H9 (cell line): ENCODE results near the gene ANKS1B. TPM values are rescaled to one million over a fixed set of nuclear protein-coding genes. Genes with fewer than 3 reads are reported as not detected.
A peak's percentile ranks its signal among the peaks of the same experiment; 100 is the strongest.

ENCODE experiments used
- DNase-seq: peaks from one replicate; pipeline ENCODE4 v3.0.0-alpha.2; 2017
- H2AFZ ChIP-seq: one replicate; pipeline ENCODE4 v1.6.1; 2013; ENCODE audit warnings: mild to moderate bottlenecking, low read length, control low read depth, moderate library complexity
- H2AK5ac ChIP-seq: 2 replicates; pipeline ENCODE4 v1.6.1; 2013; ENCODE audit warnings: low read length, control low read depth, mixed read lengths; ENCODE audit not compliant: insufficient read length
- H2BK120ac ChIP-seq: one replicate; pipeline ENCODE4 v1.6.1; 2013; ENCODE audit warnings: low read depth, mild to moderate bottlenecking, low read length, control low read depth, inconsistent platforms; ENCODE audit not compliant: poor library complexity, severe bottlenecking
- H2BK12ac ChIP-seq: 2 replicates; pipeline ENCODE4 v1.6.1; 2013; ENCODE audit warnings: low read length, control low read depth, mixed read lengths, low read depth; ENCODE audit not compliant: insufficient read length
- H2BK15ac ChIP-seq: 2 replicates; pipeline ENCODE4 v1.6.1; 2013; ENCODE audit warnings: low read depth, low read length, control low read depth
- H2BK20ac ChIP-seq: one replicate; pipeline ENCODE4 v1.6.1; 2013; ENCODE audit warnings: low read depth, mild to moderate bottlenecking, low read length, control low read depth, inconsistent platforms; ENCODE audit not compliant: poor library complexity, severe bottlenecking
- H2BK5ac ChIP-seq: 2 replicates; pipeline ENCODE4 v1.6.1; 2013; ENCODE audit warnings: low read length, control low read depth, mixed read lengths; ENCODE audit not compliant: insufficient read length
- H3K14ac ChIP-seq: 2 replicates; pipeline ENCODE4 v1.6.1; 2013; ENCODE audit warnings: low read length, control low read depth; ENCODE audit not compliant: insufficient read depth
- H3K18ac ChIP-seq: 2 replicates; pipeline ENCODE4 v1.6.1; 2013; ENCODE audit warnings: low read depth, mild to moderate bottlenecking, mixed read lengths, low read length, control low read depth; ENCODE audit not compliant: insufficient read length
- H3K23ac ChIP-seq: 2 replicates; pipeline ENCODE4 v1.6.1; 2013; ENCODE audit warnings: low read length, control low read depth, mixed read lengths, low read depth; ENCODE audit not compliant: insufficient read length
- H3K23me2 ChIP-seq: 2 replicates; pipeline ENCODE4 v1.6.1; 2013; ENCODE audit warnings: low read depth, mild to moderate bottlenecking, mixed read lengths, low read length, control low read depth; ENCODE audit not compliant: insufficient read length, poor library complexity, severe bottlenecking
- H3K27ac ChIP-seq: 2 replicates; pipeline ENCODE4 v1.5.1; 2013; ENCODE audit warnings: low read length, control low read depth, mixed read lengths, low read depth; ENCODE audit not compliant: insufficient read length
- H3K27me3 ChIP-seq: 2 replicates; pipeline ENCODE4 v1.6.1; 2013; ENCODE audit warnings: low read length, control low read depth, inconsistent platforms; ENCODE audit not compliant: insufficient read depth
- H3K4ac ChIP-seq: 2 replicates; pipeline ENCODE4 v1.6.1; 2013; ENCODE audit warnings: low read depth, mild to moderate bottlenecking, control low read depth, inconsistent platforms, low read length, moderate library complexity
- H3K4me1 ChIP-seq: 2 replicates; pipeline ENCODE4 v1.6.1; 2013; ENCODE audit warnings: low read length, control low read depth, inconsistent platforms; ENCODE audit not compliant: insufficient read depth
- H3K4me2 ChIP-seq: 2 replicates; pipeline ENCODE4 v1.6.1; 2013; ENCODE audit warnings: low read length, control low read depth, mixed read lengths; ENCODE audit not compliant: insufficient read length, insufficient read depth
- H3K56ac ChIP-seq: 2 replicates; pipeline ENCODE4 v1.6.1; 2013; ENCODE audit warnings: low read depth, mild to moderate bottlenecking, mixed read lengths, low read length, control low read depth; ENCODE audit not compliant: insufficient read length
- H3K79me1 ChIP-seq: 2 replicates; pipeline ENCODE4 v1.6.1; 2013; ENCODE audit warnings: low read depth, mild to moderate bottlenecking, moderate library complexity, low read length, control low read depth, inconsistent platforms; ENCODE audit not compliant: insufficient read depth, poor library complexity, severe bottlenecking
- H3K79me2 ChIP-seq: 2 replicates; pipeline ENCODE4 v1.6.1; 2013; ENCODE audit warnings: low read length, control low read depth, inconsistent platforms; ENCODE audit not compliant: insufficient read depth
- H3K9ac ChIP-seq: 2 replicates; pipeline ENCODE4 v1.6.1; 2013; ENCODE audit warnings: low read length, control low read depth, mixed read lengths; ENCODE audit not compliant: insufficient read length; ENCODE audit errors: extremely low read depth
- H3K9me3 ChIP-seq: one replicate; pipeline ENCODE4 v1.6.1; 2013; ENCODE audit warnings: low read depth, low read length, inconsistent platforms; ENCODE audit not compliant: control insufficient read depth
- H3T11ph ChIP-seq: one replicate; pipeline ENCODE4 v1.6.1; 2013; ENCODE audit warnings: mild to moderate bottlenecking, low read length, control low read depth, inconsistent platforms
- H4K20me1 ChIP-seq: one replicate; pipeline ENCODE4 v1.6.1; 2013; ENCODE audit not compliant: control insufficient read depth, insufficient read length, insufficient read depth
- H4K5ac ChIP-seq: 2 replicates; pipeline ENCODE4 v1.6.1; 2013; ENCODE audit warnings: low read depth, mild to moderate bottlenecking, mixed read lengths, low read length, control low read depth; ENCODE audit not compliant: insufficient read length
- H4K8ac ChIP-seq: replicated peaks from 2 replicates; pipeline ENCODE4 v1.6.1; 2013; ENCODE audit warnings: low read length, control low read depth, mixed read lengths, low read depth; ENCODE audit not compliant: insufficient read length
- H4K91ac ChIP-seq: 2 replicates; pipeline ENCODE4 v1.6.1; 2013; ENCODE audit warnings: low read depth, mild to moderate bottlenecking, moderate library complexity, mixed read lengths, low read length, control low read depth; ENCODE audit not compliant: insufficient read length
- H3K27ac Mint-ChIP-seq, 3 experiments: 2 replicates in 2 of 3; 3 replicates in 1 of 3; pipeline ENCODE4 v1.8.0; 2020 to 2021; ENCODE audit warnings: mixed read lengths in 3 of 3, mild to moderate bottlenecking in 1 of 3, moderate library complexity in 1 of 3
- H3K27me3 Mint-ChIP-seq: 2 replicates; pipeline ENCODE4 v1.8.0; 2021; ENCODE audit warnings: low read depth, mild to moderate bottlenecking, moderate library complexity, mixed read lengths
- H3K36me3 Mint-ChIP-seq, 3 experiments: 2 replicates in 2 of 3; 3 replicates in 1 of 3; pipeline ENCODE4 v1.8.0; 2020 to 2021; ENCODE audit warnings: low read depth in 3 of 3, mixed read lengths in 3 of 3; ENCODE audit not compliant: insufficient read depth in 1 of 3
- H3K4me1 Mint-ChIP-seq, 2 experiments: 2 replicates each; pipeline ENCODE4 v1.8.0; 2020; ENCODE audit warnings: mixed read lengths in 2 of 2
- H3K4me3 Mint-ChIP-seq, 2 experiments: 2 replicates in 1 of 2; 3 replicates in 1 of 2; pipeline ENCODE4 v1.8.0; 2020 to 2021; ENCODE audit warnings: mild to moderate bottlenecking in 2 of 2, mixed read lengths in 2 of 2, moderate library complexity in 1 of 2
- H3K9me3 Mint-ChIP-seq, 2 experiments: 2 replicates in 1 of 2; 3 replicates in 1 of 2; pipeline ENCODE4 v1.8.0; 2020; ENCODE audit warnings: mild to moderate bottlenecking in 2 of 2, mixed read lengths in 2 of 2, moderate library complexity in 1 of 2
- CTCF ChIP-seq: fragments of 200-600 bp; sonication (generic); conservative IDR thresholded peaks from 3 replicates; pipeline ENCODE4 v1.8.0; 2021; ENCODE audit warnings: antibody characterized with exemption, mild to moderate bottlenecking
- WGBS: extraction: QIAGEN DNeasy Blood & Tissue Kit; methylation state at CpG from one replicate; pipeline ENCODE4 v1.1.7; 2013; ENCODE audit warnings: missing lambda C conversion rate, low lambda C conversion rate, mixed read lengths; ENCODE audit not compliant: insufficient read length; ENCODE audit errors: extremely low coverage; 5-methylcytosine and 5-hydroxymethylcytosine counted together
- total RNA-seq: library from RNA; stranded (reverse); gene quantifications from 2 replicates; pipeline ENCODE4 v1.2.1, GENCODE V29; 2021

The ANKS1B gene
- total RNA-seq, 1 experiment from 2014 or later = 4.1 TPM

- Histone ChIP-seq H3K4me1 (no peaks in the 10 kb centered on the region; the same call in 1 of the 2 replicates), H4K91ac (no peak overlapping the region), H2BK5ac (no peak overlapping the region), H3K23me2 (no peaks in the 10 kb centered on the region), H2BK120ac (no peak overlapping the region), H3K56ac (no peak overlapping the region), H3K9me3 (no peaks in the 10 kb centered on the region), H4K20me1 (no peaks in the 10 kb centered on the region), H3K9ac (no peak overlapping the region), H3K18ac (no peak overlapping the region), H3K27ac (no peak overlapping the region), H3K14ac (no peak overlapping the region), H3K4me2 (peak overlapping the region; percentile 9), H3K27me3 (no peaks in the 10 kb centered on the region), H2BK12ac (no peak overlapping the region), H2AK5ac (no peak overlapping the region), H2BK20ac (no peak overlapping the region), H2AFZ (no peak overlapping the region), H3K4ac (no peak overlapping the region), H3K79me1 (no peaks in the 10 kb centered on the region), H4K8ac (no peak overlapping the region), H4K5ac (no peak overlapping the region), H2BK15ac (no peak overlapping the region), H3K79me2 (no peaks in the 10 kb centered on the region), H3K23ac (no peak overlapping the region), H3T11ph (no peak overlapping the region)
- no peaks in the 10 kb centered on the region for H3K36me3 Mint-ChIP-seq
- peaks cover 15% of the 10 kb centered on the region for H3K27me3 Mint-ChIP-seq
- WGBS = no CpG with 5 or more reads among the region's 2 CpGs
- no peak overlapping the region; a peak in 1 of 5 replicates for H3K4me3 Mint-ChIP-seq
- no peak for TF ChIP-seq CTCF
- no peak for DNase-seq
- no peak overlapping the region for H3K27ac Mint-ChIP-seq
- no peaks in the 10 kb centered on the region for H3K9me3 Mint-ChIP-seq
- peaks cover 7 to 11% of the 10 kb centered on the region in 2 experiments for H3K4me1 Mint-ChIP-seq
These were observed 1099.0 kb downstream of the ANKS1B start for GRCh38 chr12:98885778-98886177.
